Heart left ventricle (tissue), 16 donors: ENCODE measurements around the gene BICC1. TPM values are rescaled to one million over a fixed set of nuclear protein-coding genes. Genes with fewer than 3 reads are reported as not detected.

Experiments
- ATAC-seq, 4 donors: fragments of 200-7000 bp; cut with Tn5 transposase; one replicate each; pipeline ENCODE4 v1.9.1; 2020 to 2022; ENCODE audit warnings: moderate library complexity in 4 of 4, mild to moderate bottlenecking in 3 of 4, moderate number of reproducible peaks in 1 of 4
- DNase-seq, 5 donors: peaks; one replicate each; pipeline ENCODE4 v3.0.0-alpha.2; 2020
- H3K27ac ChIP-seq, 12 donors: fragments of 200-600 bp; sonication (generic) in 4 of 12; one replicate each; pipeline versions ENCODE4 v1.5.0 to v1.8.0; 2016 to 2022; ENCODE audit warnings: mild to moderate bottlenecking in 2 of 12
- H3K27me3 ChIP-seq, 9 donors: fragments of 200-600 bp; sonication (generic) in 2 of 9; one replicate each; pipeline versions ENCODE4 v1.5.1 to v1.8.0; 2016 to 2022; ENCODE audit warnings: mild to moderate bottlenecking in 3 of 9
- H3K36me3 ChIP-seq, 9 donors: fragments of 200-600 bp; sonication (generic) in 2 of 9; one replicate each; pipeline versions ENCODE4 v1.5.0 to v1.8.0; 2018 to 2022; ENCODE audit warnings: mild to moderate bottlenecking in 2 of 9
- H3K4me1 ChIP-seq, 12 donors: fragments of 200-600 bp; sonication (generic) in 4 of 12; one replicate each; pipeline versions ENCODE4 v1.5.0 to v1.8.0; 2016 to 2022; ENCODE audit warnings: mild to moderate bottlenecking in 3 of 12
- H3K4me3 ChIP-seq, 12 donors: fragments of 200-600 bp; sonication (generic) in 4 of 12; one replicate each; pipeline versions ENCODE4 v1.5.0 to v1.8.0; 2017 to 2022; ENCODE audit warnings: mild to moderate bottlenecking in 9 of 12, moderate library complexity in 4 of 12
- H3K9me3 ChIP-seq, 12 donors: fragments of 200-600 bp; sonication (generic) in 4 of 12; one replicate each; pipeline versions ENCODE4 v1.5.0 to v1.8.0; 2016 to 2022; ENCODE audit warnings: mild to moderate bottlenecking in 1 of 12
- POLR2A ChIP-seq, 2 donors: fragments of 450-650 bp; IDR thresholded peaks; one replicate each; pipeline ENCODE4 v1.6.1; 2017; ENCODE audit warnings: antibody characterized with exemption in 2 of 2, mild to moderate bottlenecking in 2 of 2, moderate library complexity in 2 of 2
- WGBS, 4 donors: extraction: QIAGEN DNeasy Blood & Tissue Kit in 2 of 4; methylation state at CpG; one replicate each; pipeline versions ENCODE4 v1.1.5 to v1.1.7; 2013 to 2018; 5-methylcytosine and 5-hydroxymethylcytosine counted together
- intact Hi-C, 10 donors: fragments of 100-400 bp; cut with DNase I; formaldehyde crosslinking; loops; one replicate each; pipeline versions ENCODE4 v1.11.1 to v1.14.2; 2022
- polyA plus RNA-seq, 2 donors: library from polyadenylated mRNA; stranded (reverse); fragments of 200-250 nt; gene quantifications; one replicate each; pipeline ENCODE4 v1.2.3, GENCODE V29; 2013
- total RNA-seq, 9 donors: library from RNA; depleted of rRNA in 2 of 9; stranded (reverse); fragments of >200 nt in 2 of 9; fragmentation: NEBNext Ultra II Directional in 3 of 9; extraction: Animal tissue kit (Norgen Biotek cat#: 25700) in 3 of 9; gene quantifications; one replicate each; pipeline versions ENCODE4 v1.1.0 to v1.2.4, GENCODE V29; 2016 to 2023
- TF ChIP-seq, protein P1 (sequence below), 12 donors: fragments of 200-600 bp; sonication (generic) in 4 of 12; IDR thresholded peaks; one replicate each; pipeline versions ENCODE4 v1.5.0 to v1.8.0; 2018 to 2022; ENCODE audit warnings: antibody characterized with exemption in 12 of 12, mild to moderate bottlenecking in 5 of 12
- donor health status: ischemic (EF 13 %, LVEDD 7.1; RV severe dilation, severe dysfunction).
- donor health status: healthy with polysubstance abuse.
- donor health status: DM: no; HTN: yes; CAD: no.
- donor health status: DM: no; HTN: no; CAD: no.
- donor health status: ischemic (EF 25% LVEDD 6.9; RV normal size, moderate dysfunction).
- donor health status: ischemic (EF 25% LVEDD 5.7; RV mildly dilated, moderate dysfunction).
- donor health status: healthy.
- donor health status: DM: yes; HTN: yes; CAD: no.
- donor health status: ischemic (EF 35%, LVEDD 5.7; RV mildly dilated, moderate dysfunction).
- donor health status: nonischemic (EF 11% LVEDD 7.7; RV severe dilation, severe dysfunction).
- donor health status: DM: yes; HTN: yes; CAD: no.
- donor health status: PGD.
- donor health status: ischemic (EF 29% LVEDD 5.4; RV normal size, mild dysfunction).
- donor health status: nonischemic (EF 23%, LVEDD 6.1; RV moderate dilation, normal function).

BICC1 gene
- total and polyA plus RNA-seq, 11 donors: 1.6 to 18.7 (median 4.8) TPM

DNA sequence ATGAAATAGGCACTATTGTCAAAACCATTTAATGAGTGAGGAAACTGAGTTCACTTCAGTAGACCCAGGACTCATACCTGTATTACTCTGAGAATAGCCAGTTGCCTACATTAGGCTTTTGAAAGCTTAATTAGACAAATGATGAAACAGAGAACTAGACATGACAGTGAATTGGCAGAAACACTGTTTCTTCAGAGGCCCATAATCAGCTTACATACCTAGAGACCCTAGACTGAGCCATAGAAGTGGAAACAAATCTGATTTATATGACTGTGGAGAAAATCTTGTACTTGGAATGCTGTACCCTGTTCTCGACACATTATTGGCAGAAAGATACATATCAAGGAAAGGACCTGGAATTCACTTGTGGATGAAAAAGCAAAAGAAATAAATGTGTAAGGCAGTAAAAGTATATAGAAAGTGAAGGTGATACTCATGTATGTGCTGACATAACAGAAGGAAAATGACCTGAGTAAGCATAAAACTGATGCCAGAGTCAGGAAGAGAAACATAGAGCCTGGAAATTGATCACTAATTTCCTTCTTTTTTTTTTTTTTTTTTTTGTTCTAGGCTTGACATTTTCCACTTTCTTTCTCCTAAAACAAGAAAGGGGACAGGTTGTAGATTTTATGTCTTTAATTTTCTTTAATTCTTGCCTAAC lies 251.5 kb downstream of the BICC1 start:
- ATAC-seq: no peak
- Histone ChIP-seq H3K9me3 (peaks cover 0 to 19% (median 7%) of the 10 kb centered on the region in 12 donors), H3K4me3 (no peak overlapping the region), H3K4me1 (no peaks in the 10 kb centered on the region), H3K36me3 (no peaks in the 10 kb centered on the region), H3K27me3 (no peaks in the 10 kb centered on the region), H3K27ac (no peak overlapping the region)
- WGBS, 4 donors: 87 to 100% (median 93%) methylated on average over 1 of the region's 1 CpG
- TF ChIP-seq, protein P1, sequence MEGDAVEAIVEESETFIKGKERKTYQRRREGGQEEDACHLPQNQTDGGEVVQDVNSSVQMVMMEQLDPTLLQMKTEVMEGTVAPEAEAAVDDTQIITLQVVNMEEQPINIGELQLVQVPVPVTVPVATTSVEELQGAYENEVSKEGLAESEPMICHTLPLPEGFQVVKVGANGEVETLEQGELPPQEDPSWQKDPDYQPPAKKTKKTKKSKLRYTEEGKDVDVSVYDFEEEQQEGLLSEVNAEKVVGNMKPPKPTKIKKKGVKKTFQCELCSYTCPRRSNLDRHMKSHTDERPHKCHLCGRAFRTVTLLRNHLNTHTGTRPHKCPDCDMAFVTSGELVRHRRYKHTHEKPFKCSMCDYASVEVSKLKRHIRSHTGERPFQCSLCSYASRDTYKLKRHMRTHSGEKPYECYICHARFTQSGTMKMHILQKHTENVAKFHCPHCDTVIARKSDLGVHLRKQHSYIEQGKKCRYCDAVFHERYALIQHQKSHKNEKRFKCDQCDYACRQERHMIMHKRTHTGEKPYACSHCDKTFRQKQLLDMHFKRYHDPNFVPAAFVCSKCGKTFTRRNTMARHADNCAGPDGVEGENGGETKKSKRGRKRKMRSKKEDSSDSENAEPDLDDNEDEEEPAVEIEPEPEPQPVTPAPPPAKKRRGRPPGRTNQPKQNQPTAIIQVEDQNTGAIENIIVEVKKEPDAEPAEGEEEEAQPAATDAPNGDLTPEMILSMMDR (IDR thresholded peaks at IDR 0.05): no peak
- TF ChIP-seq POLR2A (IDR thresholded peaks at IDR 0.05): no peak
- DNase-seq: no peak
- intact Hi-C loops: no loop called here

DNA sequence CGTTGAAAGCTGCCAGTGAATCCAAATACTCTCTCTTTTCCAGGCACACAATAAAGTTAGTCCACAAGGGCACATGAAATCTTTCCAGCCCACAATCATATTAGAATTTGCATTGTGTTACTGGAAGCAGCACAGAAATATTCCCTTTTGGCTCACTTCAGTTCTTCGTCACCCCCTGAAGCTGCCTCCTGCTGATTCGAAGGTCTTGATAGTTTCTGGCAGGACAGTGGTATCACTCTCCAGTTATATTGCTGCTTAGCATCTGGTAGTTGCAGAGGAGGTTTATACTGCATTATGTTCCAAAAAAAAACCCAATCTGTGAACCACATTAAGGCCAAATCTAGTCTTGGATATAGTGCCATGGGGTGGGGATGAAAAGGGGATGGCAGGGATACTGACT lies 253.2 kb downstream of the BICC1 start:
- Histone ChIP-seq H3K36me3 (no peaks in the 10 kb centered on the region), H3K4me3 (no peak overlapping the region), H3K9me3 (peaks cover 0 to 19% (median 7%) of the 10 kb centered on the region in 12 donors), H3K4me1 (no peaks in the 10 kb centered on the region), H3K27me3 (no peaks in the 10 kb centered on the region), H3K27ac (no peak overlapping the region)
- 71 to 80% (median 79%) methylated on average over 3 of the region's 3 CpGs for WGBS, 4 donors
- TF ChIP-seq, protein P1 (IDR thresholded peaks at IDR 0.05): no peak
- no peak for TF ChIP-seq POLR2A (IDR thresholded peaks at IDR 0.05)
- intact Hi-C loops: no loop called here
- DNase-seq: no peak
- no peak for ATAC-seq

DNA sequence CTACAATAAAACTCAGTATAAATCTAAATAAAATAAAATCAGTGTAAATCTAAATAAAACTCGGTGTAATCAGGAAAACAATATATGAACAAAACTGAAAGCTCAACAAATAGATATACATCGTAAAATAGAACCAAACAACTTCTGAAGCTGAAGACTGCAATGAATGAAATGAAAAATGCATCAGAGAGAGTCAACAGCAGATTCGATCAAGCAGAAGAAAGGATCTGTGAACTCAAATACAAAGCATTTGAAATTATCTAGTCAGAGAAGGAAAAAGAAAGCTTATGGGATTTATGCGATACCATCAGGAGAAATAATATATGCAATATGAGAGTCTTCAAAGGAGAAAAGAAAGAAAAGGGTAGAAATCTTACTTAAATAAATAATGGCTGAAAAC lies 255.0 kb downstream of the BICC1 start:
- peaks cover 0 to 19% (median 7%) of the 10 kb centered on the region in 12 donors for H3K9me3 ChIP-seq
- H3K36me3 ChIP-seq: no peaks in the 10 kb centered on the region
- no peak overlapping the region for H3K27ac ChIP-seq
- TF ChIP-seq, protein P1 (IDR thresholded peaks at IDR 0.05): no peak
- no peak for TF ChIP-seq POLR2A (IDR thresholded peaks at IDR 0.05)
- WGBS, 4 donors: 91 to 97% (median 93%) methylated on average over 4 of the region's 4 CpGs
- ATAC-seq (no peak), DNase-seq (no peak)
- H3K27me3 ChIP-seq: no peaks in the 10 kb centered on the region
- H3K4me1 ChIP-seq: peaks cover 0 to 3% (median 0%) of the 10 kb centered on the region in 12 donors
- intact Hi-C loops: no loop called here
- no peak overlapping the region for H3K4me3 ChIP-seq

DNA sequence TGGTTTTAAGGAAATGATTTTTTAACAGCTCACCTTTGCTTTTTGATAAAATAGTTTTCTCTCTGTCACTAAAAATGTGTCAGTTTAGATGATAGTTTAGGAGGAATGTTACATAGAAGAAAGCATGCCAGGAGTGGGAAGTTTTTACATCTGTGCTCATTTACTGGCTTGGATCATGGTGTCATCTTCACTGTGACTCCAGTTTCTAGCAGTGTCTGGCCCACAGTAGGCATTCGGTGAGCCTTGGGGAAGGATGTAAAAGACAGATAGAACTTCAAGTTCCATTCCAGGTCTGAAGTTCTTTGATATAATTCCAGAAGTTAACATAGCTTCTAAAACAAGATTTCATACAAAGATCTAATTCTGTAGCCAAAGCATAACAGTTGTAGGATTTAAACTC lies 259.2 kb downstream of the BICC1 start:
- WGBS, 4 donors: 58 to 84% (median 72%) methylated on average over 1 of the region's 1 CpG
- H3K36me3 ChIP-seq: no peaks in the 10 kb centered on the region
- H3K4me1 ChIP-seq: peaks cover 0 to 23% (median 1%) of the 10 kb centered on the region in 12 donors
- TF ChIP-seq, protein P1 (IDR thresholded peaks at IDR 0.05): no peak
- TF ChIP-seq POLR2A (IDR thresholded peaks at IDR 0.05): no peak
- intact Hi-C loops: loop anchor here in 1 of 10 donors (10.0 kb wide), 2 partner anchors 127 to 257 kb away; partner anchors contain the start of gene BICC1
- DNase-seq (no peak), ATAC-seq (no peak)
- H3K4me3 ChIP-seq: no peak overlapping the region
- peak overlapping the region in 1 of 12 donors; percentile 4 for H3K27ac ChIP-seq
- no peaks in the 10 kb centered on the region for H3K27me3 ChIP-seq
- peaks cover 0 to 19% (median 6%) of the 10 kb centered on the region in 12 donors for H3K9me3 ChIP-seq
